GM18517 (cell line): ENCODE data around the gene GPR161.

Experiments
- ATAC-seq: cut with Tn5 transposase; IDR thresholded peaks from one replicate; pipeline ENCODE4 v1.9.1; 2021; ENCODE audit warnings: mild to moderate bottlenecking, moderate library complexity; ENCODE audit not compliant: unreplicated experiment

The GPR161 gene

GRCh38 chr1:168112673-168113305 lies 23.9 kb downstream of the GPR161 start:
- no peak for ATAC-seq

GRCh38 chr1:168110896-168111545 lies 25.7 kb downstream of the GPR161 start:
- ATAC-seq, result no peak

GRCh38 chr1:168106274-168106673 lies 30.5 kb downstream of the GPR161 start:
- no peak for ATAC-seq

GRCh38 chr1:168105846-168106245 lies 30.9 kb downstream of the GPR161 start:
- no peak for ATAC-seq

GRCh38 chr1:168104535-168104934 lies 32.2 kb downstream of the GPR161 start:
- ATAC-seq, result no peak

- no peak for ATAC-seq
Observed at GRCh38 chr1:168102487-168102886, 34.2 kb downstream of the GPR161 start.

- ATAC-seq, result no peak
Observed at GRCh38 chr1:168101336-168101735, 35.4 kb downstream of the GPR161 start.

GRCh38 chr1:168100315-168101002 lies 36.3 kb downstream of the GPR161 start:
- no peak for ATAC-seq

- no peak for ATAC-seq
Observed at GRCh38 chr1:168099337-168099801, 37.4 kb downstream of the GPR161 start.

GRCh38 chr1:168098534-168099320 lies 38.0 kb downstream of the GPR161 start:
- no peak for ATAC-seq

GRCh38 chr1:168097921-168098528 lies 38.7 kb downstream of the GPR161 start:
- no peak for ATAC-seq

- ATAC-seq, result no peak
Observed at GRCh38 chr1:168096296-168097165, 40.2 kb downstream of the GPR161 start.

GRCh38 chr1:168095476-168095875 lies 41.3 kb downstream of the GPR161 start:
- no peak for ATAC-seq

- no peak for ATAC-seq
Observed at GRCh38 chr1:168093616-168094015, 43.1 kb downstream of the GPR161 start.

- ATAC-seq, result no peak
Observed at GRCh38 chr1:168092566-168093355, 44.0 kb downstream of the GPR161 start.

GRCh38 chr1:168091720-168092550 lies 44.8 kb downstream of the GPR161 start:
- no peak for ATAC-seq

- no peak for ATAC-seq
Observed at GRCh38 chr1:168091063-168091462, 45.7 kb downstream of the GPR161 start.

GRCh38 chr1:168090395-168090794 lies 46.3 kb downstream of the GPR161 start:
- ATAC-seq, result no peak
